ENCODE measurements around the gene DIDO1.

DIDO1 gene

DNA sequence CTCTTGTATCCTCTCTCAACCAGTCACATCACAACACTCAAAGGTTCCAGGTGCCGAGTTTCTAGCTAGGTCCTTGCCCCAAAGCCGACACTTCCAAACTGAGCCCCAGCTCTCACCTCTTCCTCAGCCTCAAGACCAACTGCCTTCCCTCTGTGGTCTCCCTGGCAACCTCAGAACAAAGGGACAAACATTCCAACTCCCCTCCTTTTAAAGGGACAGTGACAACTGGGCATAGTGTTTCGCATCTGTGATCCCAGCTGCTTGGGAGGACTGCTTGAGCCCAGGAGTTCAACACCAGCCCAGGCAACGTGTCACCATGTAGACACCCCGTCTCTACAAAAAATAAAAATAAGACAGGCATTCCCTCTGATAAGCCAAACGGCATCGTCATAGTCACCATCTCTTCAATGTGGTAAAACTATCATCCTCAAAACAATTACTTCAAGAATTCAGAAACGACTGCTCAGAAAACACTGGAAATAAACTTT is 11.3 kb downstream of the DIDO1 start:
- TF ChIP-seq, protein P1, sequence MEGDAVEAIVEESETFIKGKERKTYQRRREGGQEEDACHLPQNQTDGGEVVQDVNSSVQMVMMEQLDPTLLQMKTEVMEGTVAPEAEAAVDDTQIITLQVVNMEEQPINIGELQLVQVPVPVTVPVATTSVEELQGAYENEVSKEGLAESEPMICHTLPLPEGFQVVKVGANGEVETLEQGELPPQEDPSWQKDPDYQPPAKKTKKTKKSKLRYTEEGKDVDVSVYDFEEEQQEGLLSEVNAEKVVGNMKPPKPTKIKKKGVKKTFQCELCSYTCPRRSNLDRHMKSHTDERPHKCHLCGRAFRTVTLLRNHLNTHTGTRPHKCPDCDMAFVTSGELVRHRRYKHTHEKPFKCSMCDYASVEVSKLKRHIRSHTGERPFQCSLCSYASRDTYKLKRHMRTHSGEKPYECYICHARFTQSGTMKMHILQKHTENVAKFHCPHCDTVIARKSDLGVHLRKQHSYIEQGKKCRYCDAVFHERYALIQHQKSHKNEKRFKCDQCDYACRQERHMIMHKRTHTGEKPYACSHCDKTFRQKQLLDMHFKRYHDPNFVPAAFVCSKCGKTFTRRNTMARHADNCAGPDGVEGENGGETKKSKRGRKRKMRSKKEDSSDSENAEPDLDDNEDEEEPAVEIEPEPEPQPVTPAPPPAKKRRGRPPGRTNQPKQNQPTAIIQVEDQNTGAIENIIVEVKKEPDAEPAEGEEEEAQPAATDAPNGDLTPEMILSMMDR (IDR thresholded peaks at IDR 0.05; ENCODE audit: control insufficient read depth, insufficient read depth, low read depth, low read length, missing control alignments): no peak
- no peak for DNase-seq (ENCODE audit: low read depth)
- no peak overlapping the region for H3K4me3 ChIP-seq (ENCODE audit: control insufficient read depth, low read depth, low read length)

DNA sequence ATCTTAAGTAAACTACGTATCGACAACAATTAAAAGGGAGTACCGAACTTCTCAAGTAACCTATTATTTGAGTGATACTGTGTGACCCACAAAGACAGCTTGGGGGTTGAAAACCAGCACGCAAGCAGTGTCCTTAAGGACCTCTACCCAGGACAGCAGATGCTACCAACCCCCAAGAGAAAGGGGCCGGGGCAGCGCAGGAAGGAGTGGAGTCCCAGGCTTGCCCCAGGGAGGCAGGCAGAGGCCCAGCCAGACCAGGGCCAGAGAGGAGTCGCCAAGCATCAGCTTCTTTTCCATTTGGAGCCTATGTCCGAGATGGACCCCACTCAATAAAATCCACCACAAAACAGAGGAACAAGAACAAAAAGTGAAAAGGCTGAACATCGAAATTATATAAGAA is 11.9 kb downstream of the DIDO1 start:
- TF ChIP-seq, protein P1 (IDR thresholded peaks at IDR 0.05; ENCODE audit: control insufficient read depth, insufficient read depth, low read depth, low read length, missing control alignments): no peak
- no peak for DNase-seq (ENCODE audit: low read depth)
- no peak overlapping the region for H3K4me3 ChIP-seq (ENCODE audit: control insufficient read depth, low read depth, low read length)

DNA sequence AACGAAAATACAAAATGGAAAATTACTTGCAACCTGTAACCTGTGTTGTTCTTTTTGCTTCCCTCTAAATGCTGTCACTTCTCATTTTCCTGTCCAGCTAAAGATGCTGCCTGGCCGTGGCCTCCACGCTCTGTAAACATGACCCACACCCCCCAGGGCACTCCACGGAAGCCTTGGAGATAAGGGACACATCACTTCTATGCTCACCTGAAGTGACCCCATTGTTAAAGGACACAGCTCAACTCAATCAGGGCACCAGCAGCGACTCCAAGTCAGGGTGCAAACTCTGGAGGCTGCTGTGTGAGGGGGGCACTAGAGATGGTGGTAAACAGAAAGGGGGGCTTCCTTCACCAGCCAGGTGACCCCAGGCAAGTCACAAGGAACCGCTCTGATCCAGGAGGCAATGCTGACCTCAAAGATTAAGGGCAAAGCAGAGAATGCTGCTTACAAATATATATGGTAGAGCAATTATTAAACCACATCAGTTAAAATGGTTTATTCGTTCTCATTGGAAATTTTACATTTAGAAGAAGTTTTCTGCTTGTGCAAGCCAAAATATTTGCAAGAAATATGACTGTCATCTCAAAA is 13.2 kb downstream of the DIDO1 start:
- no peak overlapping the region for H3K4me3 ChIP-seq (ENCODE audit: control insufficient read depth, low read depth, low read length)
- TF ChIP-seq, protein P1 (IDR thresholded peaks at IDR 0.05; ENCODE audit: control insufficient read depth, insufficient read depth, low read depth, low read length, missing control alignments): no peak
- DNase-seq (ENCODE audit: low read depth): no peak

DNA sequence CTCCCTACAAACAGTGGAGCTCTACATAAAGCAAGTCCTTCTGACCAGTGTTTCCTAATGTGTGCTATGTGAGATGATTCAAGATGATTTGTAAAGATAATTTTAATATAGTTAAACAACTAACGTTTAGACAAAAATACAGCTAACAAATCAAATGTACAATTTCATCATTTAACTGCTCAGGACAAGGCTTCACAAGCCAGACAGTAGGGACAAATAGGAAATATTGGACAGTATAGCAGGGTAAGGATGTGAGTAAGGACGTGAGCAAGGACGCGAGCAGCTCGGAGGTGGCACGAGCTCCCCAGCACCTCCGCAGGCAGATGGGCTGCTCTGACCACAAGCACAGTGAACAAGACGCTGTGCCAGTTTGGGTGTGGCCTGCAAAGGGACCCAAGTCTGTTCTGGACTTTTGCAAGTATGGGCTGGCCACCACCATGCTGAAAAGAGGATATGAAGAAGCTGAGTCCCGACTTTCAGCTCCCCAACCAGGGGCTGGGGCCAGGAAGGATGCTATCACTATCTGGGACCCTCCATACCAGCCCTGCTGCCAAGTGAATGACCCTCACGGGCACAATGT is 14.5 kb downstream of the DIDO1 start:
- no peak for DNase-seq (ENCODE audit: low read depth)
- H3K4me3 ChIP-seq (ENCODE audit: control insufficient read depth, low read depth, low read length): no peak overlapping the region
- TF ChIP-seq, protein P1 (IDR thresholded peaks at IDR 0.05; ENCODE audit: control insufficient read depth, insufficient read depth, low read depth, low read length, missing control alignments): no peak

DNA sequence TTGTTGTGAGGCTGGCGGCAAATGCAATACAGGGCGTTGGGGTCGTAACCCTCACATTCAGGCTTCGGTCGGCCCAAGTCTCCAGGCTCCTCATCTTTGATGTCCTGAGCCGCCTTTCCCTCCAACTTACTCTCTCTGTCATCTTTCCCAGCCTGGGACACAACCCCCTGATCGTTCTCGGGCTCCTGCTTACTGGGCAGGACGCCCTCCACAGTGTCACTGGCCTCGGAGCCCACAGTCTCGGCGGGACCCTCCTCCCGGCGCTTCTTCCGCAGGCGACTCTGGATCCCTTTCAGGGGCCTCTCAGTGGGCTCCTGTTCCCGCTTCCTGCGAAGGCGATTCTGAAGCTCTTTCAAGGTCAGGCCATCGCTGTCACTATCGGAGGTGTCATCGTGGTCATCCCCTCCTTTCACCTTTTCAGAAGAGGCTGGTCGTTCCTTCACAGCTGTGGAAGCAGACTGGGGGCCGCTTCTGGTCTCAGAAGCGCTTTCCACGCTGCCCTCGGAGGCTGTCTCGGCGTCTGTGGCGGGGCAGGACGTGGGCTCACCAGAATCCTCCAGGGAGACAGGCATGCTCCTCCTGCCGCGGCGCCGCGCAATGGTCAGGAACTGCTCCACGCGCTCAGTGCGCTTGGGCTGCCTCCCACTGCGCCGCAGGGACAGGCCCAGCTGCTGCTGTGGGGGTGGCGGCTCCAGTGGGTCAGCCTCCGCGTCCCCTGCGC is 15.4 kb downstream of the DIDO1 start:
- TF ChIP-seq, protein P1 (IDR thresholded peaks at IDR 0.05; ENCODE audit: control insufficient read depth, insufficient read depth, low read depth, low read length, missing control alignments): no peak
- no peak overlapping the region for H3K4me3 ChIP-seq (ENCODE audit: control insufficient read depth, low read depth, low read length)
- DNase-seq (ENCODE audit: low read depth): no peak

DNA sequence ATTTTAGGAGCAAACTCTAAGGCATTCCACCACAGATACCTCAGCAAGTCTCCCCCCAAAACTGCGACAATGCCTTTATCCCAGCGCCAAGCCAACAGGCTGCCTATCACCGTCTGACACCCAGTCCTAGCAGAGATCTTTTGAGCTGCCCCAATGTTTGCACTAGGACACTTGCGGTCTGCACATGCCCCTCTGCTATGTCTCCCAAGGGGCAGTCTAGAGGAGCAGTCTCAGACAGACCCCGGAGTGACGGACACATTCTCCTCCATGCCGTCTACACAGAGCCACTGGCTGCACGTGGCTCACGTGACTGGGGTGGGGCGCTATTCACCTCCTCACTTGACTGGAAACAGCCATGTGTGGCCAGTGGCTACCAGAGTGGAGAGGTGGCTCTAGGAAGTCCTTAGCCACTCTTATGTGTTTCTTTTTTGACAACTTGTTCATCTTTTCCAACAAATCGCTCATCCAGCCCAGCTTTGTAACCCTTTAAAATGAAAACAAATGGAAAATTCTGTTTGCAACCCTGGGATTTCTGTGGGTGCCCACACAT is 16.0 kb downstream of the DIDO1 start:
- TF ChIP-seq, protein P1 (IDR thresholded peaks at IDR 0.05; ENCODE audit: control insufficient read depth, insufficient read depth, low read depth, low read length, missing control alignments): no peak
- no peak for DNase-seq (ENCODE audit: low read depth)
- H3K4me3 ChIP-seq (ENCODE audit: control insufficient read depth, low read depth, low read length): no peak overlapping the region

Measured in AG09309 (cell line).